Heart right ventricle (tissue), 16 donors: ENCODE data around the gene DPAGT1. TPM values are rescaled to one million over a fixed set of nuclear protein-coding genes. Genes with fewer than 3 reads are reported as not detected.

Source experiments
- ATAC-seq, 8 donors: fragments of 200-7000 bp; cut with Tn5 transposase; one replicate each; pipeline ENCODE4 v1.9.1; 2020; ENCODE audit warnings: mild to moderate bottlenecking in 8 of 8, moderate library complexity in 8 of 8, moderate number of reproducible peaks in 1 of 8
- DNase-seq, 2 donors: peaks; one replicate each; pipeline ENCODE4 v3.0.0-alpha.2; 2020
- H3K27ac ChIP-seq, 10 donors: fragments of 200-600 bp; sonication (generic) in 2 of 10; one replicate each; pipeline versions ENCODE4 v1.5.0 to v1.8.0; 2020 to 2022; ENCODE audit warnings: mild to moderate bottlenecking in 3 of 10
- H3K27me3 ChIP-seq, 7 donors: fragments of 200-600 bp; one replicate each; pipeline ENCODE4 v1.8.0; 2021 to 2022; ENCODE audit warnings: mild to moderate bottlenecking in 2 of 7
- H3K36me3 ChIP-seq, 9 donors: fragments of 200-600 bp; sonication (generic) in 1 of 9; one replicate each; pipeline versions ENCODE4 v1.5.0 to v1.8.0; 2020 to 2022; ENCODE audit warnings: mild to moderate bottlenecking in 2 of 9
- H3K4me1 ChIP-seq, 9 donors: fragments of 200-600 bp; sonication (generic) in 1 of 9; one replicate each; pipeline versions ENCODE4 v1.5.0 to v1.8.0; 2020 to 2022; ENCODE audit warnings: mild to moderate bottlenecking in 4 of 9
- H3K4me3 ChIP-seq, 10 donors: fragments of 200-600 bp; sonication (generic) in 2 of 10; one replicate each; pipeline versions ENCODE4 v1.5.0 to v1.8.0; 2020 to 2022; ENCODE audit warnings: mild to moderate bottlenecking in 7 of 10, moderate library complexity in 2 of 10
- H3K9me3 ChIP-seq, 11 donors: fragments of 200-600 bp in 10 of 11; sonication (generic) in 2 of 11; one replicate each; pipeline versions ENCODE4 v1.5.0 to v1.8.0; 2013 to 2022; ENCODE audit warnings: mild to moderate bottlenecking in 2 of 11, control low read depth in 1 of 11, moderate library complexity in 1 of 11
- CTCF ChIP-seq, 9 donors: fragments of 200-600 bp; sonication (generic) in 2 of 9; IDR thresholded peaks; one replicate each; pipeline versions ENCODE4 v1.5.0 to v1.8.0; 2021 to 2022; ENCODE audit warnings: antibody characterized with exemption in 9 of 9, mild to moderate bottlenecking in 5 of 9, moderate library complexity in 1 of 9
- WGBS, 2 donors: extraction: QIAGEN DNeasy Blood & Tissue Kit; methylation state at CpG; one replicate each; pipeline ENCODE4 v1.1.7; 2013; ENCODE audit warnings: inconsistent platforms in 1 of 2; 5-methylcytosine and 5-hydroxymethylcytosine counted together
- intact Hi-C, 10 donors: fragments of 100-400 bp; cut with DNase I; formaldehyde crosslinking; loops; one replicate each; pipeline versions ENCODE4 v1.11.1 to v1.14.2; 2022
- polyA plus RNA-seq, 2 donors: library from polyadenylated mRNA; stranded (reverse); fragments of 200-250 nt; gene quantifications; one replicate each; pipeline ENCODE4 v1.2.3, GENCODE V29; 2013
- total RNA-seq, 10 donors: library from RNA; stranded (reverse); fragmentation: NEBNext Ultra II Directional in 3 of 10; extraction: Animal tissue kit (Norgen Biotek cat#: 25700) in 3 of 10; gene quantifications; one replicate each; pipeline versions ENCODE4 v1.2.1 to v1.2.4, GENCODE V29; 2021 to 2023
- donor health status: Arrhythmogenic right ventricular cardiomyopathy.
- donor health status: ischemic (EF 13 %, LVEDD 7.1; RV severe dilation, severe dysfunction).
- donor health status: healthy with polysubstance abuse.
- donor health status: DM: no; HTN: yes; CAD: no.
- donor health status: DM: no; HTN: no; CAD: no.
- donor health status: ischemic (EF 25% LVEDD 6.9; RV normal size, moderate dysfunction).
- donor health status: ischemic (EF 25% LVEDD 5.7; RV mildly dilated, moderate dysfunction).
- donor health status: healthy.
- donor health status: DM: yes; HTN: yes; CAD: no.
- donor health status: Ischemic cardiomyopathy.
- donor health status: ischemic (EF 35%, LVEDD 5.7; RV mildly dilated, moderate dysfunction).
- donor health status: nonischemic (EF 11% LVEDD 7.7; RV severe dilation, severe dysfunction).
- donor health status: DM: yes; HTN: yes; CAD: no.
- donor health status: PGD.
- donor health status: ischemic (EF 29% LVEDD 5.4; RV normal size, mild dysfunction).
- donor health status: nonischemic (EF 23%, LVEDD 6.1; RV moderate dilation, normal function).

The DPAGT1 gene
- total and polyA plus RNA-seq, 12 donors: 8.6 to 24.3 (median 16.5) TPM

GRCh38 chr11:119148720-119149017 is 47.0 kb upstream of the DPAGT1 start:
- H3K27ac ChIP-seq: peak overlapping the region in 1 of 10 donors; percentile 10
- no peaks in the 10 kb centered on the region for H3K36me3 ChIP-seq
- WGBS, 2 donors: 2 to 3% methylated on average over 16 of the region's 16 CpGs
- H3K9me3 ChIP-seq: no peaks in the 10 kb centered on the region
- H3K27me3 ChIP-seq: peaks cover 0 to 77% (median 18%) of the 10 kb centered on the region in 7 donors
- H3K4me1 ChIP-seq: peaks cover 0 to 24% (median 11%) of the 10 kb centered on the region in 9 donors
- no peak for DNase-seq
- H3K4me3 ChIP-seq: peak overlapping the region; percentile 8 to 68 (median 62)
- peak in 1 of 8 donors; percentile 19 for ATAC-seq
- no peak for TF ChIP-seq CTCF (IDR thresholded peaks at IDR 0.05)
- intact Hi-C loops: loop anchor here in 7 of 10 donors (5.0 to 10.0 kb wide), 5 partner anchors 44 to 176 kb away; no protein-coding TSS in a partner anchor

DNA sequence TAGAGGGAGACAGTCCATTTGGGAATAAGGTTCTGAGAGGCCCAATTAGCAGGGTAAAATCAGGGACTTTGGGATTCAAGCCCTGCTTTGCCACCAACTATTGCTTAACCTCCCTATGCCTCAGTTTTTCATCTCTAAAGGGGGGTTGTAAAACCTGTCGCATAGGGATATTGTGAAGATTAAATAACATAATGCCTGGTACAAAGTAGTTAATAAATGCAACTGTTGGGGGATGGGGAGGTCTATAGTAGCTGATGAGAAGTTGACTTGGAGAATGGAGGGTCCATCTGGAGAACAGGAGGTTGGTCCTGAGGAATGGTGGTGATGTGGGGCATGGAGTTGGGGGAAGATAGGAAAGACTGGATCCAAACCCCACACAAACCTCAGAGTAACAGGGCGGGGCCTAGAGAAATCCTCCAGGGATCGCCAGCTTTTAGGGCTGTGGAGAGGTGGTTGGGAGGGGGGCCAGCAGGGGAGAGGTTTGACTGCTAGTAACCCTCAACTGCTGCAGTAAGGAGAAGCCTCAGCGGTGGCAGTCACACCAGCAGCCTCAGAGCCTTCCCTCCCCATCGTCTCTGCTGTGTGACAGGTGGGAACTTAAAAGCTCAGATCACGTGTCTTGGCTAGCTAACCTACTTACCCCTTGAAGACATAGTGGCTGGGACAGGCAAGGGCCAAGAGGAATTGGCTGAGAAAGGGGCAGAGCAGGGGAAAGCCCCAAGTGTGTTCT is 46.1 kb upstream of the DPAGT1 start:
- peaks cover 0 to 72% (median 18%) of the 10 kb centered on the region in 7 donors for H3K27me3 ChIP-seq
- WGBS, 2 donors: 68 to 77% methylated on average over 6 of the region's 6 CpGs
- H3K4me3 ChIP-seq: no peak overlapping the region
- TF ChIP-seq CTCF (IDR thresholded peaks at IDR 0.05): no peak
- no peaks in the 10 kb centered on the region for H3K9me3 ChIP-seq
- DNase-seq (no peak), ATAC-seq (no peak)
- H3K27ac ChIP-seq: no peak overlapping the region
- H3K36me3 ChIP-seq: no peaks in the 10 kb centered on the region
- peaks cover 0 to 24% (median 11%) of the 10 kb centered on the region in 9 donors for H3K4me1 ChIP-seq
- intact Hi-C loops: loop anchor here in 7 of 10 donors (5.0 to 10.0 kb wide), 5 partner anchors 45 to 177 kb away; no protein-coding TSS in a partner anchor

- intact Hi-C loops: loop anchor here (2.0 to 10.0 kb wide), 6 partner anchors 47 to 179 kb away; no protein-coding TSS in a partner anchor
- WGBS, 2 donors: 40 to 44% methylated on average over 3 of the region's 3 CpGs
Measured at GRCh38 chr11:119145551-119145950, 43.9 kb upstream of the DPAGT1 start.

More at GRCh38 chr11:119145551-119145950, 43.9 kb upstream of the DPAGT1 start:
- Histone ChIP-seq H3K4me1 (peaks cover 0 to 21% (median 11%) of the 10 kb centered on the region in 9 donors), H3K36me3 (no peaks in the 10 kb centered on the region), H3K27me3 (peaks cover 0 to 55% (median 18%) of the 10 kb centered on the region in 7 donors), H3K27ac (no peak overlapping the region), H3K9me3 (no peaks in the 10 kb centered on the region), H3K4me3 (no peak overlapping the region)
- TF ChIP-seq CTCF (IDR thresholded peaks at IDR 0.05): no peak
- ATAC-seq: no peak
- DNase-seq: no peak
